Measurements from ENCODE around the gene PTPRD. TPM values are rescaled to one million over a fixed set of nuclear protein-coding genes. Genes with fewer than 3 reads are reported as not detected.

PTPRD gene
- total and polyA plus RNA-seq, 2 of the 4 experiments (the other 2 are of a cell fraction), result 0.07 to 0.18 TPM

- H3K4me2 ChIP-seq (ENCODE audit: low read depth, low read length), result no peak overlapping the region
- H3K9ac ChIP-seq (ENCODE audit: low read depth, low read length), result no peak overlapping the region
- intact Hi-C loops (cut with micrococcal nuclease) (no loop called here), in situ Hi-C loops (cut with MboI; ENCODE audit: low sequenced_read_pairs) (no loop called here), dilution Hi-C loops (cut with HindIII; ENCODE audit: low sequenced_read_pairs, unreplicated experiment) (no loop called here)
- H3K27ac ChIP-seq (ENCODE audit: insufficient read depth, low read length), result no peak overlapping the region
- no peak overlapping the region for H4K8ac ChIP-seq (ENCODE audit: low read depth in 2 of 2, low read length in 2 of 2)
- no peak overlapping the region for H3K18ac ChIP-seq (ENCODE audit: low read depth, low read length)
- H3K23ac ChIP-seq (ENCODE audit: low read depth, low read length), result no peak overlapping the region
- no peak overlapping the region for H3K4me3 ChIP-seq (ENCODE audit: insufficient read depth, low read depth, low read length)
- ChIA-PET POLR2A (ENCODE audit: unreplicated experiment) (no interaction called here), CTCF (interaction anchor here (0.5 kb wide), 1 partner anchor 59 kb away, joined by 5 read pairs; no protein-coding TSS in a partner anchor)
- no peaks in the 10 kb centered on the region for H3K4me1 ChIP-seq (ENCODE audit: control insufficient read depth, insufficient read depth, low read length)
- H3K36me3 ChIP-seq (ENCODE audit: control insufficient read depth, insufficient read depth, low read length), result no peaks in the 10 kb centered on the region
- H2AK5ac ChIP-seq (ENCODE audit: low read depth, low read length), result no peak overlapping the region
- ATAC-seq (ENCODE audit: low read depth), result no peak
- H2BK15ac ChIP-seq (ENCODE audit: low read depth, low read length), result no peak overlapping the region
- BruUV-seq (replicated peaks), result no TSS peak
- TF ChIP-seq MXI1 (IDR thresholded peaks at IDR 0.05; ENCODE audit: borderline replicate concordance, low read depth, low read length) (no peak), POLR2A (IDR thresholded peaks at IDR 0.05; ENCODE audit: low read depth, low read length) (no peak), USF2 (IDR thresholded peaks at IDR 0.05; ENCODE audit: low read depth, low read length) (no peak), FOS (IDR thresholded peaks at IDR 0.05; ENCODE audit: low read depth, low read length) (no peak), NFE2L2 (IDR thresholded peaks at IDR 0.05; ENCODE audit: low read depth, low read length) (no peak), ELK1 (IDR thresholded peaks at IDR 0.05; ENCODE audit: borderline replicate concordance, low read depth, low read length) (no peak), CEBPB (IDR thresholded peaks at IDR 0.05; ENCODE audit: low read depth, low read length) (no peak), CTCF (conservative IDR thresholded peaks at IDR 0.05; ENCODE audit: low read depth, low read length) (no peak), RAD21 (IDR thresholded peaks at IDR 0.05; ENCODE audit: low read length) (no peak), CHD1 (IDR thresholded peaks at IDR 0.05; ENCODE audit: low read depth, low read length) (no peak), SMC3 (IDR thresholded peaks at IDR 0.05; ENCODE audit: low read depth, low read length) (no peak)
- H3K9me1 ChIP-seq (ENCODE audit: insufficient read depth, low read length), result no peaks in the 10 kb centered on the region
- no peak overlapping the region for H2BK120ac ChIP-seq (ENCODE audit: low read depth, low read length)
- DNase-seq, result no peak
- H2AK9ac ChIP-seq (replicated peaks; ENCODE audit: low read depth, low read length, poor library complexity), result no peak overlapping the region
- H3K14ac ChIP-seq (replicated peaks; ENCODE audit: low read depth, low read length), result no peak overlapping the region
- no peaks in the 10 kb centered on the region for H3K9me3 ChIP-seq (ENCODE audit: control insufficient read depth, insufficient read depth, low read length)
- no peak overlapping the region for H3K56ac ChIP-seq (ENCODE audit: extremely low read depth, insufficient read depth, low read length)
- no peak overlapping the region for H2AFZ ChIP-seq (replicated peaks; ENCODE audit: low read length, poor library complexity)
- H2BK5ac ChIP-seq (ENCODE audit: low read depth, low read length, poor library complexity, severe bottlenecking), result no peak overlapping the region
- WGBS, 2 experiments (ENCODE audit: extremely low coverage in 2 of 2, insufficient read length in 1 of 2), result no CpG with 5 or more reads among the region's 3 CpGs
- no peaks in the 10 kb centered on the region for H3K27me3 ChIP-seq (ENCODE audit: control insufficient read depth, insufficient read depth, low read length)
- no peak overlapping the region for H2BK20ac ChIP-seq (ENCODE audit: low read depth, low read length)
- H4K91ac ChIP-seq (ENCODE audit: insufficient read depth, low read depth, low read length), result no peak overlapping the region
- no peaks in the 10 kb centered on the region for H3K79me1 ChIP-seq (ENCODE audit: low read depth in 1 of 2, low read length in 2 of 2)
- no peak overlapping the region for H3K4ac ChIP-seq (ENCODE audit: low read depth, low read length)
- H4K20me1 ChIP-seq (ENCODE audit: insufficient read depth, low read length), result no peaks in the 10 kb centered on the region
- H4K5ac ChIP-seq (ENCODE audit: low read depth, low read length), result no peak overlapping the region
Observed at GRCh38 chr9:9914174-9914573, 698.6 kb downstream of the PTPRD start.
